K562 (cell line): ENCODE results near the gene PNPLA1. TPM values are rescaled to one million over a fixed set of nuclear protein-coding genes. Genes with fewer than 3 reads are reported as not detected.
A peak's percentile ranks its signal among the peaks of the same experiment; 100 is the strongest.

Experiments used
- BCOR ChIP-seq: fragments of 450-650 bp; IDR thresholded peaks from 2 replicates; pipeline ENCODE4 v1.6.1; 2016
- BDP1 ChIP-seq: IDR thresholded peaks from 3 replicates; pipeline ENCODE4 v1.6.1; 2011; ENCODE audit not compliant: insufficient read length, insufficient read depth
- CC2D1A ChIP-seq: fragments of 450-650 bp; IDR thresholded peaks from 2 replicates; pipeline ENCODE4 v1.6.1; 2017; ENCODE audit warnings: mild to moderate bottlenecking
- CHD4 ChIP-seq: fragments of 200-600 bp; sonication (generic); IDR thresholded peaks from 3 replicates; pipeline ENCODE4 v1.6.1; 2012; ENCODE audit warnings: low read depth, mild to moderate bottlenecking, mixed read lengths, low read length, inconsistent platforms; ENCODE audit not compliant: insufficient read depth, insufficient replicate concordance, poor library complexity, severe bottlenecking
- ELF4 ChIP-seq: fragments of 450-650 bp; formaldehyde crosslinking; IDR thresholded peaks from 2 replicates; pipeline ENCODE4 v1.4.0; 2022; ENCODE audit warnings: missing genetic modification characterization
- FOXA3 ChIP-seq, 2 experiments: fragments of 450-650 bp in 1 of 2; sonication (generic) in 1 of 2; formaldehyde crosslinking; IDR thresholded peaks in 1 of 2; conservative IDR thresholded peaks in 1 of 2; 2 replicates each; pipeline versions ENCODE4 v1.4.0 to v1.8.0; 2020 to 2022; ENCODE audit warnings: mild to moderate bottlenecking in 2 of 2, missing genetic modification reagents in 1 of 2
- IRF2 ChIP-seq: sonication (generic); formaldehyde crosslinking; IDR thresholded peaks from 2 replicates; pipeline ENCODE4 v1.8.1; 2022; ENCODE audit warnings: mild to moderate bottlenecking, missing genetic modification reagents
- NUFIP1 ChIP-seq: fragments of 450-650 bp; IDR thresholded peaks from 2 replicates; pipeline ENCODE4 v1.6.1; 2018; ENCODE audit not compliant: partially characterized antibody
- PHF20 ChIP-seq: fragments of 450-650 bp; IDR thresholded peaks from 2 replicates; pipeline ENCODE4 v1.6.1; 2018; ENCODE audit not compliant: partially characterized antibody
- PRMT5 ChIP-seq: sonication (generic); formaldehyde crosslinking; IDR thresholded peaks from 2 replicates; pipeline ENCODE4 v1.5.0; 2020; ENCODE audit warnings: missing genetic modification reagents
- RB1 ChIP-seq: fragments of 450-650 bp; IDR thresholded peaks from 2 replicates; pipeline ENCODE4 v1.6.1; 2017; ENCODE audit warnings: low read depth, mild to moderate bottlenecking
- RNF2 ChIP-seq: sonication (generic); IDR thresholded peaks from 2 replicates; pipeline ENCODE4 v1.6.1; 2016
- SMAD4 ChIP-seq: fragments of 250-450 bp; sonication (Bioruptor Pico); conservative IDR thresholded peaks from 2 replicates; pipeline ENCODE4 v1.8.0; 2021; ENCODE audit warnings: inconsistent platforms, mild to moderate bottlenecking, moderate library complexity
- SRF ChIP-seq, 2 experiments: fragments of 250-450, 450-650 bp in 1 of 2; sonication (Bioruptor Pico) in 1 of 2; sonication (generic) in 1 of 2; formaldehyde crosslinking; IDR thresholded peaks; 2 replicates each; pipeline versions ENCODE4 v1.5.0 to v1.5.1; 2020 to 2022; ENCODE audit warnings: mild to moderate bottlenecking in 1 of 2, missing genetic modification reagents in 1 of 2
- TEAD1 ChIP-seq, 2 experiments: fragments of 450-650 bp in 1 of 2; sonication (generic) in 1 of 2; formaldehyde crosslinking; IDR thresholded peaks; 2 replicates each; pipeline versions ENCODE4 v1.4.0 to v1.8.0; 2020 to 2022; ENCODE audit warnings: mild to moderate bottlenecking in 2 of 2, missing genetic modification reagents in 1 of 2
- ZBTB17 ChIP-seq: fragments of 450-650 bp; formaldehyde crosslinking; IDR thresholded peaks from 2 replicates; pipeline ENCODE4 v1.4.0; 2020; ENCODE audit warnings: mild to moderate bottlenecking
- ZNF197 ChIP-seq: fragments of 200-800 bp; sonication (Bioruptor generic); IDR thresholded peaks from 2 replicates; pipeline ENCODE4 v1.6.1; 2016; ENCODE audit warnings: low read depth, missing genetic modification characterization, missing compliant biosample characterization
- ZNF347 ChIP-seq: fragments of 450-650 bp; formaldehyde crosslinking; IDR thresholded peaks from 2 replicates; pipeline ENCODE4 v1.4.0; 2020; ENCODE audit warnings: low read depth, mild to moderate bottlenecking, moderate library complexity
- ZNF695 ChIP-seq: fragments of 450-650 bp; formaldehyde crosslinking; IDR thresholded peaks from 2 replicates; pipeline ENCODE4 v1.4.0; 2020; ENCODE audit warnings: mild to moderate bottlenecking, moderate library complexity
- polyA plus RNA-seq, 8 experiments: library from polyadenylated mRNA; depleted of rRNA in 4 of 8; stranded (reverse) in 5 of 8; unstranded in 3 of 8; fragments of >200 nt; fragmentation: Nextera tagmentation in 2 of 8; fragmentation: Illumina TruSeq in 1 of 8; extraction: Ambion mirVana in 2 of 8; extraction: Trizol in 1 of 8; gene quantifications; 2 replicates each; pipeline versions ENCODE4 v1.2.1 to v1.2.3, GENCODE V29; 2011 to 2014; ENCODE audit warnings: inconsistent platforms in 1 of 8, missing spikeins in 1 of 8
- total RNA-seq, 7 experiments: library from RNA; depleted of rRNA in 6 of 7; stranded (reverse); fragments of >200 nt in 6 of 7; fragmentation: Illumina TruSeq in 2 of 7; extraction: Trizol in 2 of 7; gene quantifications; 2 replicates each; pipeline versions ENCODE4 v1.2.1 to v1.2.3, GENCODE V29; 2011 to 2021; ENCODE audit warnings: low replicate concordance in 1 of 7
- TF ChIP-seq, protein P1 (sequence below), 2 experiments: fragments of 450-650 bp; IDR thresholded peaks; 2 replicates each; pipeline ENCODE4 v1.6.1; 2016
- TF ChIP-seq, protein P2 (sequence below): IDR thresholded peaks from 2 replicates; pipeline ENCODE4 v1.6.1; 2016; ENCODE audit warnings: missing genetic modification characterization, missing compliant biosample characterization
- TF ChIP-seq, protein P3 (sequence below), 2 experiments: fragments of 200-800 bp in 1 of 2; sonication (Bioruptor generic) in 1 of 2; sonication (generic) in 1 of 2; formaldehyde crosslinking in 1 of 2; IDR thresholded peaks in 1 of 2; conservative IDR thresholded peaks in 1 of 2; 2 replicates each; pipeline versions ENCODE4 v1.5.0 to v1.6.1; 2016 to 2020; ENCODE audit warnings: missing compliant biosample characterization in 1 of 2, missing genetic modification characterization in 1 of 2, missing genetic modification reagents in 1 of 2
- TF ChIP-seq, protein P4 (sequence below): sonication (generic); formaldehyde crosslinking; IDR thresholded peaks from 2 replicates; pipeline ENCODE4 v1.8.0; 2022; ENCODE audit warnings: mild to moderate bottlenecking, missing genetic modification reagents

The PNPLA1 gene
- total and polyA plus RNA-seq, 9 of the 15 experiments (the other 6 are each of a cell fraction or from before 2014, with no cell fraction given): 0.04 to 0.27 (median 0.13) TPM; not detected in 2

DNA sequence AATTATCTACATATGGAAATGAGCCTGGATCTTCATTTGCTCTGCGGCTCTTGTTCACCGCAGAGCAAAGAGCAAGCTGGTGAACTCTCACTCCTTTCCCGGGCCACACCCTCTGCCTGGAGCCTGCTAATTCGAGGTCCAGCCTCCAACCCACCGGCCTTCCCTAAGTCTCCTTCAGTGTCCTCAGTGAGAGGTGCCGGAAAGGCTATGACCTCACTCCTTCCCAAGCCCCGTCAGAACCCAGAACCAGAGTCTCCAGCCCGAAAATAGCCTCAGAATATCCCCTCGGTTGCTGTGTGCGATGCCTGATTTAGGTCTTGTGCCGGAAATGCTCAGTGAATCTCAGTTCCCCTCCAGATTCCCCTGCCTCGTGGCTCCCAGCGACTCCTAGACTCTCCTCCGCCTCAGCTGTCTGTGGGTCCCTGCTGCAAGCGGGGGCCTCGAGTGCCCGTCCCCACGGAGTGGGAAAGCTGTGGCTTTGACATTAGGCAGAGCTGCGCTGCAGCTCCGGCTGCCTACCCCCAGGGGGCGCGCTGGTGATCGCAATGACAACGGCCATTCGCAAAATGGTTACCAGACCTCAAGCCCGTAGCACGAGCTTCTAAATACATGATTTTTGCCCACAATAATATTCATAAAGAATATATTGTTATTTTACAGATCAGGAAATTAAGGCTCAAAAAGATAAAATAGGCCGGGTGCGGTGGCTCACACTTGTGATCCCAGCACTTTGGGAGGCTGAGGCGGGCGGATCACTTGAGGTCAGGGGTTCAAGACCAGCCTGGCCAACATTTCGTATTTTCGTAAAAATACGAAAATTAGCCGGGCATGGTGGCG lies 71.0 kb downstream of the PNPLA1 start (continued):
- TF ChIP-seq, protein P1, sequence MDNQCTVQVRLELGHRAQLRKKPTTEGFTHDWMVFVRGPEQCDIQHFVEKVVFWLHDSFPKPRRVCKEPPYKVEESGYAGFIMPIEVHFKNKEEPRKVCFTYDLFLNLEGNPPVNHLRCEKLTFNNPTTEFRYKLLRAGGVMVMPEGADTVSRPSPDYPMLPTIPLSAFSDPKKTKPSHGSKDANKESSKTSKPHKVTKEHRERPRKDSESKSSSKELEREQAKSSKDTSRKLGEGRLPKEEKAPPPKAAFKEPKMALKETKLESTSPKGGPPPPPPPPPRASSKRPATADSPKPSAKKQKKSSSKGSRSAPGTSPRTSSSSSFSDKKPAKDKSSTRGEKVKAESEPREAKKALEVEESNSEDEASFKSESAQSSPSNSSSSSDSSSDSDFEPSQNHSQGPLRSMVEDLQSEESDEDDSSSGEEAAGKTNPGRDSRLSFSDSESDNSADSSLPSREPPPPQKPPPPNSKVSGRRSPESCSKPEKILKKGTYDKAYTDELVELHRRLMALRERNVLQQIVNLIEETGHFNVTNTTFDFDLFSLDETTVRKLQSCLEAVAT (IDR thresholded peaks at IDR 0.05): peak in 1 of 2 experiments; percentile 49; a peak in 1 of 4 replicates
- 0 out of 2 replicates have a peak, but pooled peaks have one; percentile 32 for TF ChIP-seq ZBTB17 (CRISPR knock-in tag)
- TF ChIP-seq, protein P2, sequence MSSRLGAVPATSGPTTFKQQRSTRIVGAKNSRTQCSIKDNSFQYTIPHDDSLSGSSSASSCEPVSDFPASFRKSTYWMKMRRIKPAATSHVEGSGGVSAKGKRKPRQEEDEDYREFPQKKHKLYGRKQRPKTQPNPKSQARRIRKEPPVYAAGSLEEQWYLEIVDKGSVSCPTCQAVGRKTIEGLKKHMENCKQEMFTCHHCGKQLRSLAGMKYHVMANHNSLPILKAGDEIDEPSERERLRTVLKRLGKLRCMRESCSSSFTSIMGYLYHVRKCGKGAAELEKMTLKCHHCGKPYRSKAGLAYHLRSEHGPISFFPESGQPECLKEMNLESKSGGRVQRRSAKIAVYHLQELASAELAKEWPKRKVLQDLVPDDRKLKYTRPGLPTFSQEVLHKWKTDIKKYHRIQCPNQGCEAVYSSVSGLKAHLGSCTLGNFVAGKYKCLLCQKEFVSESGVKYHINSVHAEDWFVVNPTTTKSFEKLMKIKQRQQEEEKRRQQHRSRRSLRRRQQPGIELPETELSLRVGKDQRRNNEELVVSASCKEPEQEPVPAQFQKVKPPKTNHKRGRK: no peak
- peak; percentile 60; the same call in 1 of the 2 replicates for TF ChIP-seq SMAD4 (CRISPR knock-in tag)
- TF ChIP-seq PHF20: peak; percentile 20
- TF ChIP-seq TEAD1 (CRISPR knock-in tag; IDR thresholded peaks at IDR 0.05): peak in 1 of 2 experiments; percentile 78; a peak in 2 of 4 replicates
- no peak for TF ChIP-seq NUFIP1
- TF ChIP-seq, protein P3, sequence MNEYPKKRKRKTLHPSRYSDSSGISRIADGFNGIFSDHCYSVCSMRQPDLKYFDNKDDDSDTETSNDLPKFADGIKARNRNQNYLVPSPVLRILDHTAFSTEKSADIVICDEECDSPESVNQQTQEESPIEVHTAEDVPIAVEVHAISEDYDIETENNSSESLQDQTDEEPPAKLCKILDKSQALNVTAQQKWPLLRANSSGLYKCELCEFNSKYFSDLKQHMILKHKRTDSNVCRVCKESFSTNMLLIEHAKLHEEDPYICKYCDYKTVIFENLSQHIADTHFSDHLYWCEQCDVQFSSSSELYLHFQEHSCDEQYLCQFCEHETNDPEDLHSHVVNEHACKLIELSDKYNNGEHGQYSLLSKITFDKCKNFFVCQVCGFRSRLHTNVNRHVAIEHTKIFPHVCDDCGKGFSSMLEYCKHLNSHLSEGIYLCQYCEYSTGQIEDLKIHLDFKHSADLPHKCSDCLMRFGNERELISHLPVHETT (CRISPR knock-in tag; conservative IDR thresholded peaks at IDR 0.05 in 1 of 2, IDR thresholded peaks at IDR 0.05 in 1 of 2): peak in 1 of 2 experiments; percentile 67; a peak in 2 of 4 replicates
- no peak for TF ChIP-seq ZNF695
- peak; percentile 58 for TF ChIP-seq BCOR
- 0 out of 2 replicates have a peak, but pooled peaks have one; percentile 24 for TF ChIP-seq PRMT5
- TF ChIP-seq RNF2: peak; percentile 50; the same call in 1 of the 2 replicates
- TF ChIP-seq ZNF347 (CRISPR knock-in tag): no peak
- no peak for TF ChIP-seq CHD4
- peak in 1 of 2 experiments; percentile 76; a peak in 1 of 4 replicates for TF ChIP-seq SRF (CRISPR knock-in tag; IDR thresholded peaks at IDR 0.05)
- TF ChIP-seq CC2D1A: peak; percentile 55; the same call in 1 of the 2 replicates
- no peak for TF ChIP-seq BDP1
- TF ChIP-seq, protein P4, sequence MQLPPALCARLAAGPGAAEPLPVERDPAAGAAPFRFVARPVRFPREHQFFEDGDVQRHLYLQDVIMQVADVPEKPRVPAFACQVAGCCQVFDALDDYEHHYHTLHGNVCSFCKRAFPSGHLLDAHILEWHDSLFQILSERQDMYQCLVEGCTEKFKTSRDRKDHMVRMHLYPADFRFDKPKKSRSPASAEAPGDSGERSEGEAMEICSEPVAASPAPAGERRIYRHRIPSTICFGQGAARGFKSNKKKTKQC (CRISPR knock-in tag): peak; percentile 36; the same call in 1 of the 2 replicates
- TF ChIP-seq FOXA3 (CRISPR knock-in tag; conservative IDR thresholded peaks at IDR 0.05 in 1 of 2, IDR thresholded peaks at IDR 0.05 in 1 of 2): no peak
- no peak for TF ChIP-seq IRF2 (CRISPR knock-in tag)
- TF ChIP-seq ELF4 (CRISPR knock-in tag): 0 out of 2 replicates have a peak, but pooled peaks have one; percentile 14
- TF ChIP-seq RB1: peak; percentile 55
- TF ChIP-seq ZNF197 (CRISPR knock-in tag): 0 out of 2 replicates have a peak, but pooled peaks have one; percentile 41
